Mucosa of gallbladder (tissue), 1 donor: Measurements from ENCODE around the gene FAM161B. TPM values are rescaled to one million over a fixed set of nuclear protein-coding genes. Genes with fewer than 3 reads are reported as not detected.

Source experiments
- total RNA-seq: library from RNA; stranded (reverse); gene quantifications from one replicate; pipeline ENCODE4 v1.2.1, GENCODE V29; 2021
- donor health status: DM: no; HTN: no; CAD: no.

FAM161B gene
- total RNA-seq, 1 donor from 2014 or later, result 7.0 TPM

Other genes starting within 250 kb of the FAM161B start
- 79.5 TPM for gene PNMA1, start 235.7 kb downstream of the FAM161B start, total RNA-seq
- gene PTGR2, start 98.3 kb downstream of the FAM161B start, total RNA-seq, result 13.4 TPM
- gene ZNF410, start 63.2 kb downstream of the FAM161B start, total RNA-seq, result 39.1 TPM
- gene COQ6, start 208 bp upstream of the FAM161B start, total RNA-seq, result 25.3 TPM
- gene ENTPD5, start 69.2 kb upstream of the FAM161B start, total RNA-seq, result 43.1 TPM
- 3.7 TPM for gene BBOF1, start 69.3 kb upstream of the FAM161B start, total RNA-seq
- 66.1 TPM for gene ALDH6A1, start 134.4 kb upstream of the FAM161B start, total RNA-seq
- gene LIN52, start 134.9 kb upstream of the FAM161B start, total RNA-seq, result 9.5 TPM